Right cardiac atrium (tissue), 5 donors: ENCODE results near the gene WDFY3. TPM values are rescaled to one million over a fixed set of nuclear protein-coding genes. Genes with fewer than 3 reads are reported as not detected.

Experiments
- ATAC-seq, 2 donors: fragments of 200-7000 bp; cut with Tn5 transposase; one replicate each; pipeline versions ENCODE4 v1.8.0 to v1.9.1; 2020; ENCODE audit warnings: moderate library complexity in 2 of 2, mild to moderate bottlenecking in 1 of 2
- DNase-seq, 3 donors: peaks; one replicate each; pipeline ENCODE4 v3.0.0-alpha.2; 2020
- H3K27ac ChIP-seq: one replicate; pipeline ENCODE4 v1.5.1; 2013; ENCODE audit warnings: mild to moderate bottlenecking, low read length, control low read depth, moderate library complexity
- H3K27me3 ChIP-seq: one replicate; pipeline ENCODE4 v1.6.1; 2013; ENCODE audit not compliant: control insufficient read depth, insufficient read depth
- H3K4me1 ChIP-seq: one replicate; pipeline ENCODE4 v1.6.1; 2013; ENCODE audit warnings: low read length; ENCODE audit not compliant: control insufficient read depth, insufficient read depth
- H3K4me3 ChIP-seq: one replicate; pipeline ENCODE4 v1.5.1; 2013; ENCODE audit warnings: low read length, control low read depth
- H3K9me3 ChIP-seq: one replicate; pipeline ENCODE4 v1.6.1; 2013; ENCODE audit warnings: low read length; ENCODE audit not compliant: control insufficient read depth
- WGBS: extraction: QIAGEN DNeasy Blood & Tissue Kit; methylation state at CpG from one replicate; pipeline ENCODE4 v1.1.7; 2013; 5-methylcytosine and 5-hydroxymethylcytosine counted together
- intact Hi-C, 4 donors: fragments of 100-400 bp; cut with DNase I; formaldehyde crosslinking; loops; one replicate each; pipeline versions ENCODE4 v1.11.0 to v1.14.0; 2022 to 2023
- polyA plus RNA-seq: library from polyadenylated mRNA; stranded (reverse); fragments of 200-250 nt; gene quantifications from one replicate; pipeline ENCODE4 v1.2.3, GENCODE V29; 2013
- total RNA-seq, 4 donors: library from RNA; stranded (reverse); fragmentation: NEBNext Ultra II Directional; extraction: Animal tissue kit (Norgen Biotek cat#: 25700); gene quantifications; one replicate each; pipeline ENCODE4 v1.2.1, GENCODE V29; 2021
- donor health status: healthy with polysubstance abuse.
- donor health status: DM: no; HTN: yes; CAD: no.
- donor health status: DM: no; HTN: no; CAD: no.
- donor health status: DM: no; HTN: yes; CAD: no; lungs with severe emphysema.
- donor health status: DM: yes; HTN: yes; CAD: no.

The WDFY3 gene
- total and polyA plus RNA-seq, 5 donors: 6.7 to 50.2 (median 46.5) TPM

- Histone ChIP-seq H3K4me1 (no peaks in the 10 kb centered on the region), H3K4me3 (peak overlapping the region; percentile 78), H3K27ac (peak overlapping the region; percentile 87), H3K27me3 (no peaks in the 10 kb centered on the region), H3K9me3 (no peaks in the 10 kb centered on the region)
- ATAC-seq (peak; percentile 52 to 57), DNase-seq (no peak)
- 2% methylated on average over 7 of the region's 7 CpGs for WGBS
- intact Hi-C loops: loop anchor here in 1 of 4 donors (2.0 kb wide), 1 partner anchor 216 kb away; no protein-coding TSS in a partner anchor
Measured at GRCh38 chr4:84967243-84967690, 777 bp upstream of the WDFY3 start.

- Histone ChIP-seq H3K27ac (peak overlapping the region; percentile 87), H3K27me3 (no peaks in the 10 kb centered on the region), H3K4me3 (peak overlapping the region; percentile 78), H3K9me3 (no peaks in the 10 kb centered on the region), H3K4me1 (no peaks in the 10 kb centered on the region)
- peak; percentile 49 to 80 (median 77) for DNase-seq
- under 1% methylated on average over 98 of the region's 98 CpGs for WGBS
- peak; percentile 56 to 61 for ATAC-seq
- intact Hi-C loops: loop anchor here in 1 of 4 donors (2.0 kb wide), 1 partner anchor 215 kb away; no protein-coding TSS in a partner anchor
Measured at GRCh38 chr4:84965553-84966381, 723 bp downstream of the WDFY3 start.

- Histone ChIP-seq H3K9me3 (no peaks in the 10 kb centered on the region), H3K4me3 (peak overlapping the region; percentile 78), H3K4me1 (no peaks in the 10 kb centered on the region), H3K27me3 (no peaks in the 10 kb centered on the region), H3K27ac (peak overlapping the region; percentile 87)
- no peak for DNase-seq
- ATAC-seq: no peak
- intact Hi-C loops: no loop called here
- 45% methylated on average over 6 of the region's 6 CpGs for WGBS
Measured at GRCh38 chr4:84964995-84965552, 1.4 kb downstream of the WDFY3 start.

- H3K27me3 ChIP-seq: no peaks in the 10 kb centered on the region
- DNase-seq (no peak), ATAC-seq (no peak)
- H3K9me3 ChIP-seq: no peaks in the 10 kb centered on the region
- H3K27ac ChIP-seq: no peak overlapping the region
- intact Hi-C loops: no loop called here
- WGBS: 89% methylated on average over 5 of the region's 5 CpGs
- H3K4me3 ChIP-seq: no peak overlapping the region
- H3K4me1 ChIP-seq: peaks cover 2% of the 10 kb centered on the region
Measured at GRCh38 chr4:84962102-84962501, 4.4 kb downstream of the WDFY3 start.

- H3K4me1 ChIP-seq: peaks cover 8% of the 10 kb centered on the region
- H3K9me3 ChIP-seq: no peaks in the 10 kb centered on the region
- intact Hi-C loops: no loop called here
- no peak for ATAC-seq
- H3K27me3 ChIP-seq: no peaks in the 10 kb centered on the region
- no peak for DNase-seq
- no peak overlapping the region for H3K4me3 ChIP-seq
- H3K27ac ChIP-seq: no peak overlapping the region
Measured at GRCh38 chr4:84958434-84958833, 8.1 kb downstream of the WDFY3 start.

GRCh38 chr4:84957514-84958420 is 8.7 kb downstream of the WDFY3 start:
- no peak for ATAC-seq
- WGBS: 46% methylated on average over 4 of the region's 4 CpGs
- no peak overlapping the region for H3K27ac ChIP-seq
- intact Hi-C loops: no loop called here
- no peaks in the 10 kb centered on the region for H3K9me3 ChIP-seq
- no peak overlapping the region for H3K4me3 ChIP-seq
- H3K4me1 ChIP-seq: peaks cover 8% of the 10 kb centered on the region
- DNase-seq: no peak
- no peaks in the 10 kb centered on the region for H3K27me3 ChIP-seq

GRCh38 chr4:84956014-84956413 is 10.5 kb downstream of the WDFY3 start:
- Histone ChIP-seq H3K27ac (no peak overlapping the region), H3K9me3 (no peaks in the 10 kb centered on the region), H3K4me3 (no peak overlapping the region), H3K4me1 (peaks cover 8% of the 10 kb centered on the region), H3K27me3 (no peaks in the 10 kb centered on the region)
- ATAC-seq: no peak
- DNase-seq: no peak
- intact Hi-C loops: no loop called here
- 67% methylated on average over 3 of the region's 3 CpGs for WGBS

GRCh38 chr4:84954982-84955567 is 11.4 kb downstream of the WDFY3 start:
- Histone ChIP-seq H3K27me3 (no peaks in the 10 kb centered on the region), H3K9me3 (no peaks in the 10 kb centered on the region), H3K27ac (no peak overlapping the region), H3K4me1 (peaks cover 8% of the 10 kb centered on the region), H3K4me3 (no peak overlapping the region)
- WGBS: 70% methylated on average over 6 of the region's 6 CpGs
- no peak for DNase-seq
- intact Hi-C loops: no loop called here
- no peak for ATAC-seq

- intact Hi-C loops: no loop called here
- WGBS: 85% methylated on average over 1 of the region's 1 CpG
- no peaks in the 10 kb centered on the region for H3K27me3 ChIP-seq
- H3K4me3 ChIP-seq: no peak overlapping the region
- H3K27ac ChIP-seq: no peak overlapping the region
- H3K9me3 ChIP-seq: no peaks in the 10 kb centered on the region
- DNase-seq (no peak), ATAC-seq (no peak)
- peaks cover 10% of the 10 kb centered on the region for H3K4me1 ChIP-seq
Measured at GRCh38 chr4:84952776-84953175, 13.7 kb downstream of the WDFY3 start.

- ATAC-seq (no peak), DNase-seq (no peak)
- no peaks in the 10 kb centered on the region for H3K9me3 ChIP-seq
- H3K27me3 ChIP-seq: no peaks in the 10 kb centered on the region
- WGBS: 42% methylated on average over 1 of the region's 1 CpG
- intact Hi-C loops: no loop called here
- no peak overlapping the region for H3K27ac ChIP-seq
- no peak overlapping the region for H3K4me3 ChIP-seq
- peaks cover 8% of the 10 kb centered on the region for H3K4me1 ChIP-seq
Measured at GRCh38 chr4:84952004-84952403, 14.5 kb downstream of the WDFY3 start.
